ENCODE results near the gene PML. TPM values are rescaled to one million over a fixed set of nuclear protein-coding genes. Genes with fewer than 3 reads are reported as not detected.

The PML gene
- total RNA-seq, 1 experiment from 2014 or later, result 23.2 TPM

DNA sequence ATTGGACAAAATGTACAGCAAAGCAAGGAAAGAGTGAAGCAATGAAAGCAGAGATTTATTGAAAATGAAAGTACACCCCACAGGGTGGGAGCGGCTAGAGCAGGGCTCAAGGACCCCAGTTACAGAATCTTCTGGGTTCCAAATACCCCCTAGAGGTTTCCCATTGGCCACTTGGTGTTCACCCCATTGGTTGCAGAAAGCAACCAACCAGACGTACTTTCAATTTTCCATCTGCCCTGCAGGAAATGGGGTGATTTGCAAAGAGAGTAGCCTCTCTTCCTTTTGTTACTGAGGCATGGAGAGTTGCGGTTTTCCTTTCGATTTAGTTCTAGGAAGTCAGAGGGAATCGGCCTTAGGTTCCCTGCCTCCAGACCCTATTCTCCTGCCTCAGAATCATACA, 2.4 kb downstream of the PML start:
- no peak overlapping the region for H3K4me3 ChIP-seq (ENCODE audit: insufficient read depth, low read depth, low read length)
- no peak for DNase-seq
- H3K27me3 ChIP-seq (ENCODE audit: control insufficient read depth, insufficient read depth, low read length), result no peaks in the 10 kb centered on the region
- peaks cover 2% of the 10 kb centered on the region; the same call in 1 of the 2 replicates for H3K36me3 ChIP-seq (replicated peaks; ENCODE audit: control insufficient read depth, insufficient read depth, low read length)

DNA sequence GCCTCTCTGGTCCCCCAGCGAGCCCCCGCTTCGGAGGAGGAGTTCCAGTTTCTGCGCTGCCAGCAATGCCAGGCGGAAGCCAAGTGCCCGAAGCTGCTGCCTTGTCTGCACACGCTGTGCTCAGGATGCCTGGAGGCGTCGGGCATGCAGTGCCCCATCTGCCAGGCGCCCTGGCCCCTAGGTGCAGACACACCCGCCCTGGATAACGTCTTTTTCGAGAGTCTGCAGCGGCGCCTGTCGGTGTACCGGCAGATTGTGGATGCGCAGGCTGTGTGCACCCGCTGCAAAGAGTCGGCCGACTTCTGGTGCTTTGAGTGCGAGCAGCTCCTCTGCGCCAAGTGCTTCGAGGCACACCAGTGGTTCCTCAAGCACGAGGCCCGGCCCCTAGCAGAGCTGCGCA, 3.5 kb downstream of the PML start:
- DNase-seq, result no peak
- Histone ChIP-seq H3K36me3 (replicated peaks; ENCODE audit: control insufficient read depth, insufficient read depth, low read length) (peaks cover 2% of the 10 kb centered on the region; the same call in 1 of the 2 replicates), H3K4me3 (ENCODE audit: insufficient read depth, low read depth, low read length) (no peak overlapping the region), H3K27me3 (ENCODE audit: control insufficient read depth, insufficient read depth, low read length) (no peaks in the 10 kb centered on the region)

DNA sequence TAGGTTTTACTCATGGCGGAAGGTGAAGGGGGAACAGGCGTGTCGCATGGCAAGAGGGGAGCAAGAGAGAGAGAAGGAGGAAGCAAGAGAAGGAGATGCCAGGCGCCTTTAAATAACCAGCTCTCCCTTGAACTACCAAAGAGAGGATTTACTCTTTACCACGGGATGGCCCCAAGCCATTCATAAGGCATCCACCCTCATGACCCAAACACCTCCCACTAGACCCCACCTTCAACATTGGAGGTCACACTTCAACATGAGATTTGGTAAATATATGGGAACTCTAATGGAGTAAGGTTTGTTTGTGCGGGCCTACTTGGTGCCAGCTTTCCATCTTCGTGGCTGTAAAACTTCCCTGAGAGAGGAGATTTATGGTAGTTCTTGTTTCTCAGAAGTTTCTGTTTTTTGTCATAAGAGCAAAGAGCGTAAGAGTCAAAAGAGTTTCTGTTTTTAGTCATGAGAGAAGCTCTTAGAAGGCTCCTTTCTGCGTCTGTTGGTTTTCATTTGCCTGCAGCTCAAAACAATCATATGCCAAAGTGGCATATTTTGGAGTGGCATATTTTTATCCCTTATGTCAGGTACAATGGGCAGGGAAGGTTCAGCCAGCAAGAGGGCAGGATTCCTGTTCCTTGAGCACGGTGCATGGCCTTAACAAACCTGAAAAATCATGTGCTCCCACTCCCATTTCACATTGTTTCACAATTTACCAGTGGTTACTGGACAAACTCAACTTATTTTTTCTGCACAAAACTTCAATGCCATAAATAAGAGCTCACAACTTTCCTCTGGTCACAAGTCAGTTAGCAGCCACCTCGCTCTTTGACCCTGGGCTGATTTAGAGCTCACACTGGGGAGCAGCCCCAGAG, 12.5 kb downstream of the PML start:
- Histone ChIP-seq H3K36me3 (replicated peaks; ENCODE audit: control insufficient read depth, insufficient read depth, low read length) (no peaks in the 10 kb centered on the region), H3K27me3 (ENCODE audit: control insufficient read depth, insufficient read depth, low read length) (no peaks in the 10 kb centered on the region), H3K4me3 (ENCODE audit: insufficient read depth, low read depth, low read length) (no peak overlapping the region)
- DNase-seq, result no peak

DNA sequence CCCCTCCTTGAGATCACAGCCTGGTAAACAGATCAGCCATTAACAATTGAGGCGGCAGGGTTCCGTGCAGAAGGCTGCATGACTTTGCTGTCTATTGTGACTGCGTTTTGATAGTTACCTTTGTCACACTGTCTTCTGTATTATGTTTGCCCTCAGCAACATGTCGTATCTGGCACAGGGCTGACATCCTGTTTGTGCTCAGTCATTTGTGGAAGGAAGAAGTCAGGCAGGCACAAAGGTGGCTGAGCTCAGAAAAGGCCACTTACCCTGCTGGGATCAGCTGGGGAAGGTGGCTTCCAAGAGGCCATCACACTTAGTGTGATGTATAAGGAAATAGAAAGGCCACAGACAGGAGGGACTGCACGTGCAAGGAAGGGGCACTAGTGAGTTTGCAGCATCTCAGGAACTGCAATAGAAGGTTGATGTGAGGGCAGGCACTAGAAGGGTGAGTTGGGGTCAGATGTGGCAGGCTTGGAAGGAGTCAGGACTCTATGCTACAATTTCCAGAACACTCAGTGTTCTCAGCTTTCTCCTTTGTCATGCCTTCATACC, 13.4 kb downstream of the PML start:
- Histone ChIP-seq H3K27me3 (ENCODE audit: control insufficient read depth, insufficient read depth, low read length) (no peaks in the 10 kb centered on the region), H3K36me3 (replicated peaks; ENCODE audit: control insufficient read depth, insufficient read depth, low read length) (no peaks in the 10 kb centered on the region), H3K4me3 (ENCODE audit: insufficient read depth, low read depth, low read length) (no peak overlapping the region)
- DNase-seq, result no peak

DNA sequence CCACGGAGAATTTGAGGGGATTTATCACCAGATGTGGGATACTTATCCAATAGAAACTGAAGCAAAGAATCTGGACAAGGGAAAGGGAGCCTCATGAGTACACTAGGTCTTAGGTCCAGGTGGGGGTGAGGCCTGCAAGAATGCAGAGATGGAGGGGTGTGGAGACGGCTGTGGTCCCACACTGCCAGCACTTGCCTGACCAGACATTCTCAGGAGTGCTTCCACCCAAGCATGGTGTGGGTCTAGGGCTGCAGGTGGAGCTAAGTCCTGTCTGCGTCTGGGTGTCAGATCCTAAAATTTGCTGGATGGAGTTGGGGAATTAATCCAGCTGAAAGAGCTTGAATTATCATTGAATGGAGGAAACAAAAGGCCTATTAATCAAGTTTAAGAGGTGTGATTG, 14.4 kb downstream of the PML start:
- H3K27me3 ChIP-seq (ENCODE audit: control insufficient read depth, insufficient read depth, low read length), result no peaks in the 10 kb centered on the region
- no peak overlapping the region for H3K4me3 ChIP-seq (ENCODE audit: insufficient read depth, low read depth, low read length)
- no peaks in the 10 kb centered on the region for H3K36me3 ChIP-seq (replicated peaks; ENCODE audit: control insufficient read depth, insufficient read depth, low read length)
- DNase-seq, result no peak

DNA sequence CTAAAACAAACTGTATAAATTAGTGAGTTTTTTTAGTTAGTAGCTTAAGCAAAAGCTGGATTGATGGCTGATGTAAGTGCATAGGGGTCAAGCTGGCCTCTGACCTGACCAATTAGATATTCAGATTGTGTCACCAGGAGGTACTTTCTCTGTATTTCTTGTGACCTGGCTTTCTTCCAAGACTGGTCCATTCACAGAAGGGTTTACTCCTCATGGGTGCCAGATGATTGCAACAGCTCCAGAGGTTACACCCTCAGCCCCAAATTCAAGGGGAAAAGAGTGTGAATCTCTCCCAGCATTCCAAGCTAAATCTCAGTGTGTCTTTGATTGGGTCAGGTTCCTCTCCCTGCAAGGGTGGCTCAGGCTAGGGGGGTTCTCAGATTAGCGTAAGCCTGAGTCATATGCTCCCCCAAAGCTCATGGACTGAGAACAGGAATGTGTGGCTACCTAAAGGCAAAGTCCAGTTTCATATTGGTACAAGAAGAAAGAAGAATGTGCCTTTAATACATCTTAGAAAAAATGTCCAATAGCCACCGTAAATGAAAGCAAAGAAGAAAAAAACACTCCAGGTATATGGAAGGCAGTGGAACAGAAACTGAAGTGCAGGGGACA, 16.5 kb downstream of the PML start:
- H3K4me3 ChIP-seq (ENCODE audit: insufficient read depth, low read depth, low read length), result no peak overlapping the region
- no peak for DNase-seq
- H3K27me3 ChIP-seq (ENCODE audit: control insufficient read depth, insufficient read depth, low read length), result no peaks in the 10 kb centered on the region
- no peaks in the 10 kb centered on the region; the same call in 1 of the 2 replicates for H3K36me3 ChIP-seq (replicated peaks; ENCODE audit: control insufficient read depth, insufficient read depth, low read length)

DNA sequence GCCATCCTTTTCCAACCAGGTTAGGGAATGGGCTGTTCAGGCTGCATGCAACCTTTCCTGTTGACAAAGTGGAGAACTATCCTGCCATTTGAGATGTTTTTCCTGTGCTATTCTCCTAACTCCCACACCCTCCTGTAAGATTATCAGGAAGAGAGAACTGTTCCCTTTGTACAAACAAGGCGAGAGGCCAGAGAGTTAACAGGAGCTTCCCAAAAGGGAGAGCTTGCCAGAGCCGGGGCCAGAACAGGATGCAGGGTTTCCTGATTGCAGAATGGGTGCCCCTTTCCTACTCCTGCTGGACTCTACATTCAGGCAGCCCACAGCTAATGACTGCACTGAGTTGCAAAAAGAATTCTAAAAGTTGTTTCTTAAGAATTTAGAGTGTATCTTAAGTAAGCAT, 17.1 kb downstream of the PML start:
- Histone ChIP-seq H3K36me3 (replicated peaks; ENCODE audit: control insufficient read depth, insufficient read depth, low read length) (no peaks in the 10 kb centered on the region; the same call in 1 of the 2 replicates), H3K27me3 (ENCODE audit: control insufficient read depth, insufficient read depth, low read length) (no peaks in the 10 kb centered on the region), H3K4me3 (ENCODE audit: insufficient read depth, low read depth, low read length) (no peak overlapping the region)
- no peak for DNase-seq

DNA sequence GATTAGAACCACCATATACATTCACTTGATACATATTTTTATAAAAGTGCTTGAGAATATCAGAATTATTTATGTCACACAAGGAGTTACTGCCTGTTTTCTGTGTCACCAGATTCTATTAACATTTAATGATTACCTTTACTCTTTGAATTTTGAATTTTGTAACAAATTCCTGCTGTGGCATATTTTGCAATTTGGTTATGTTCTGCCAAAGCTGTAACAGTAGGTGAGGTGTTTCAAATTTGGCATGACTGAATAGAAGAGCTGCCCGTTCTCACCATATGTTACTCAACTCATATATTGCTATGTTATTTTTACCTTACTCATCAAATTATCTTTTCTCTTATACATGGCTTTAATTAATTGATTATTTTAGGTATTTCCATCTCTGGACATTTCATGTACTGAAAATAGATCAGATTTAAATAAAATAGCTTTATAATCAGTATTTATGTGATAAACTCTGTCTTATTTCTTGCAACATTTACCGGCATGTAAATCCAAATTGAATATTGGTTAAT, 18.9 kb downstream of the PML start:
- no peaks in the 10 kb centered on the region; the same call in 1 of the 2 replicates for H3K36me3 ChIP-seq (replicated peaks; ENCODE audit: control insufficient read depth, insufficient read depth, low read length)
- DNase-seq, result no peak
- no peaks in the 10 kb centered on the region for H3K27me3 ChIP-seq (ENCODE audit: control insufficient read depth, insufficient read depth, low read length)
- H3K4me3 ChIP-seq (ENCODE audit: insufficient read depth, low read depth, low read length), result no peak overlapping the region

DNA sequence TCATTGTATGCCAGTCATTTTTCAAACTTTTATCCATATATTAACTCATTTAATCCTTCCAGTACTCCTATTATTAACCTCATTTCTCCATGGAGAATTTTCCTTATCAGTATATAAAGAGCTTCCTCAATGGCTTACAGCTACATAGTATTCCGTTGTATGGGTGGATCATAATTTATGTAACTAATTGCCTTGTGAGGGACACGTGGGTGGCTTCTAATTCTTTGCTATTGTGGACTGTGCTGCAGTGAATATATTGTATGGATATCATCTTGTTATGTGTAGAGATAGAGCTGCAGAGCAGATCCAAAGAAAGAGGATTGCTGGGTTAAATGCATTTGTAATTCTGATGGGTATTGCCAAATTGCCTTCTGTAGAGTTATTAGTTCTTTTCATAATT, 25.2 kb downstream of the PML start:
- no peak for DNase-seq
- no peaks in the 10 kb centered on the region for H3K27me3 ChIP-seq (ENCODE audit: control insufficient read depth, insufficient read depth, low read length)
- H3K4me3 ChIP-seq (ENCODE audit: insufficient read depth, low read depth, low read length), result no peak overlapping the region
- peaks cover 1% of the 10 kb centered on the region for H3K36me3 ChIP-seq (replicated peaks; ENCODE audit: control insufficient read depth, insufficient read depth, low read length)

DNA sequence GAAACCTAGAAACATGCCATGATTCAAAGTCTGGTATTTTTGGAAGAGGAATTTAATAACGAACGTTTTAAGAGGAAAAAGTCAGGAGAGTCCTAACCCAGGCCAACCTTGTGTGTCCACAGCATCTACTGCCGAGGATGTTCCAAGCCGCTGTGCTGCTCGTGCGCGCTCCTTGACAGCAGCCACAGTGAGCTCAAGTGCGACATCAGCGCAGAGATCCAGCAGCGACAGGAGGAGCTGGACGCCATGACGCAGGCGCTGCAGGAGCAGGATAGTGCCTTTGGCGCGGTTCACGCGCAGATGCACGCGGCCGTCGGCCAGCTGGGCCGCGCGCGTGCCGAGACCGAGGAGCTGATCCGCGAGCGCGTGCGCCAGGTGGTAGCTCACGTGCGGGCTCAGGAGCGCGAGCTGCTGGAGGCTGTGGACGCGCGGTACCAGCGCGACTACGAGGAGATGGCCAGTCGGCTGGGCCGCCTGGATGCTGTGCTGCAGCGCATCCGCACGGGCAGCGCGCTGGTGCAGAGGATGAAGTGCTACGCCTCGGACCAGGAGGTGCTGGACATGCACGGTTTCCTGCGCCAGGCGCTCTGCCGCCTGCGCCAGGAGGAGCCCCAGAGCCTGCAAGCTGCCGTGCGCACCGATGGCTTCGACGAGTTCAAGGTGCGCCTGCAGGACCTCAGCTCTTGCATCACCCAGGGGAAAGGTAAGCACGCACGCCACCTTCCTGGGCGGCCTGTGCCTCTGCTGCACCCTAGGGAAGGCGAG, 28.4 kb downstream of the PML start:
- H3K36me3 ChIP-seq (replicated peaks; ENCODE audit: control insufficient read depth, insufficient read depth, low read length), result peaks cover 3% of the 10 kb centered on the region
- no peaks in the 10 kb centered on the region for H3K27me3 ChIP-seq (ENCODE audit: control insufficient read depth, insufficient read depth, low read length)
- H3K4me3 ChIP-seq (ENCODE audit: insufficient read depth, low read depth, low read length), result no peak overlapping the region
- DNase-seq, result peak; percentile 31

DNA sequence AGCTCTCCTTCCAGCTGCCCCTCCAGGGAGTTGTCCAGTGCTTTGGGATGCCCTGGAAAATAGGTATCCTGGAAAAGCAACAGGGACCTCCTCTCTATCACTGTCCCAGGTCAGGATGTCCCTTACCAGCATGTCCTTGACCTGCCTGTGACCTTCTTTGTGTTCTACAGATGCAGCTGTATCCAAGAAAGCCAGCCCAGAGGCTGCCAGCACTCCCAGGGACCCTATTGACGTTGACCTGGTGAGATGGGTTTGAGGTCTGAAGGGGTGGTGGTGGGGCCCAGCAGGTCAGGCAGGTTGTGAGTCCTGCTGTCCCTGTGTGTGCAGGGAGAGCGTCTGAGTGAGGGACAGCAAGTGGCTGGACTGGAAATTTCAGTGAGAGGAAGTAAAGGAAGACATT, 30.2 kb downstream of the PML start:
- Histone ChIP-seq H3K27me3 (ENCODE audit: control insufficient read depth, insufficient read depth, low read length) (no peaks in the 10 kb centered on the region), H3K36me3 (replicated peaks; ENCODE audit: control insufficient read depth, insufficient read depth, low read length) (peaks cover 3% of the 10 kb centered on the region), H3K4me3 (ENCODE audit: insufficient read depth, low read depth, low read length) (no peak overlapping the region)
- no peak for DNase-seq

DNA sequence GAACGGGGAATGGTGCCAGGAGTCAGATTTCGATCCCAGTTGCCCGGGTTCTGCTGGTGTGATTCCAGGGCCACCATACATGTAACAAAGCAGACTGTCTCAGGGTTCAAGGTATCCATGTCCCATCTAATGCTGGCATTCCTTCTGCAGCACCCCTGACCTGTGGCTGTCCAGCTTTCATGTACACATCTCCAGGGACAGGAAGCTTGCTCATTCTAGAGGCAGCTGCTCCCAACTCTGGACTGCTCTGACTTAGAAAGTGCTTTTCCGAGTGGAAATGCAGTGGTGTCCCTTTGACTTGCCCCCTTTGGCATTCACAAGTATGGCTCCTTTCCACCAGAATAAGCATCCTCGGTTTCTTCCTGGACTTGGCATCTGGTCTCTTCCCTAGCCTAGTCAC, 30.9 kb downstream of the PML start:
- H3K27me3 ChIP-seq (ENCODE audit: control insufficient read depth, insufficient read depth, low read length), result no peaks in the 10 kb centered on the region
- peaks cover 3% of the 10 kb centered on the region for H3K36me3 ChIP-seq (replicated peaks; ENCODE audit: control insufficient read depth, insufficient read depth, low read length)
- no peak for DNase-seq
- no peak overlapping the region for H3K4me3 ChIP-seq (ENCODE audit: insufficient read depth, low read depth, low read length)

DNA sequence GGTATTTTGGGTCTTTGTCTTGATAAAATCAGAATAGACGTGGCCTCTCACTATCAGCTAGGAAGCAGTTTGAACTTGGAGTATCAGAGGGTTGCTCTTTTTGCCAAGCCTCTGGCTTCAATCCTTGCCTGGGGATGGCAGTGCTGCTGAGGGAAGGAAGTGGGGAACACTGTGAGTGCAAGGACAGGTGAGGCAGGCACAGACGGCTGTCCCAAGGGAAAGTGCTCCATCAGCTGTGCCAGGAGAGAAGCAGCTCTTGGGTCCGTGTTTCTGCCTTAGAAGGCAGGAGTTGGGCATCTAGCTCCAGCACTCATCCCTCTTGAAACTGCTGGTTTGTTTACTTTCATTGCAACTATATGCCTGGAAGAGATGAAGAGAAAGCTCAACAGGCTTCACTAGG, 33.2 kb downstream of the PML start:
- H3K36me3 ChIP-seq (replicated peaks; ENCODE audit: control insufficient read depth, insufficient read depth, low read length), result peaks cover 3% of the 10 kb centered on the region
- no peak overlapping the region for H3K4me3 ChIP-seq (ENCODE audit: insufficient read depth, low read depth, low read length)
- DNase-seq, result no peak
- no peaks in the 10 kb centered on the region for H3K27me3 ChIP-seq (ENCODE audit: control insufficient read depth, insufficient read depth, low read length)

DNA sequence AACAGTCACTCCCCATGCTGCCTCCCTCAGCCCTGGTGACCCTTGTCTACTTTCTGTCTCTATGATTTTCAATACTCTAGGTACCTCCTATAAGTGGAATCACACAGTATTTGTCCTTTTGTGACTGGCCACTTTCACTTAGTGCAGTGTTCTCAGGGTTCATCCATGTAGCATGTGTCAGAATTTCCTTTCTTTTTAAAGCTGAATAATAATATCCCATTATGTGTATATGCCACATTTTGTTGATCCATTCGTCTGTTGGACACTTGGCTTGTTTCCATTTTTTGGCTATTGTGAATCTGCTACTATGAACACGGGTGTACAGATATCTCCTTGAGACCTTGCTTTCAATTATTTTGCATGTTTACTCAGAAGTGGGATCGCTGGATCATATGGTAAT, 34.1 kb downstream of the PML start:
- Histone ChIP-seq H3K36me3 (replicated peaks; ENCODE audit: control insufficient read depth, insufficient read depth, low read length) (peaks cover 4% of the 10 kb centered on the region), H3K27me3 (ENCODE audit: control insufficient read depth, insufficient read depth, low read length) (no peaks in the 10 kb centered on the region), H3K4me3 (ENCODE audit: insufficient read depth, low read depth, low read length) (no peak overlapping the region)
- no peak for DNase-seq
